OCI-LY7 (cell line): Measurements from ENCODE around the gene PSEN1. TPM values are rescaled to one million over a fixed set of nuclear protein-coding genes. Genes with fewer than 3 reads are reported as not detected.
A peak's percentile ranks its signal among the peaks of the same experiment; 100 is the strongest.

Experiments
- BruUV-seq: library from RNA; stranded (reverse); fragments of 400-500 nt; replicated peaks from 2 replicates; lab custom pipeline; 2021; lab: Mats Ljungman, UMichigan
- CTCF ChIA-PET: fragments of 300-600 bp; sonication (Branson Sonifier 250); formaldehyde crosslinking; loops from one replicate; lab custom pipeline; 2022; ENCODE audit warnings: antibody characterized with exemption; ENCODE audit not compliant: unreplicated experiment; lab: Charles Lee
- POLR2A ChIA-PET: fragments of 300-600 bp; sonication (Branson Sonifier 250); formaldehyde crosslinking; loops from one replicate; lab custom pipeline; 2022; ENCODE audit warnings: antibody characterized with exemption; lab: Charles Lee
- DNase-seq: peaks from one replicate; pipeline ENCODE4 v3.0.0-alpha.2; 2015; ENCODE audit warnings: low spot score
- H2AFZ ChIP-seq: fragments of 200-600 bp; sonication (generic), shearing (Covaris generic); 2 replicates; pipeline ENCODE4 v1.6.1; 2014; ENCODE audit warnings: mild to moderate bottlenecking, antibody characterized with exemption, low read length, moderate library complexity
- H3K27ac ChIP-seq: fragments of 200-600 bp; sonication (generic); 2 replicates; pipeline ENCODE4 v1.5.1; 2014; ENCODE audit warnings: mixed run types, low read depth, mild to moderate bottlenecking, moderate library complexity, low read length, inconsistent platforms; ENCODE audit not compliant: poor library complexity, severe bottlenecking
- H3K36me3 ChIP-seq: fragments of 200-600 bp; sonication (generic); 2 replicates; pipeline ENCODE4 v1.6.1; 2014; ENCODE audit warnings: mild to moderate bottlenecking, antibody characterized with exemption, low read length, moderate library complexity, mixed read lengths; ENCODE audit not compliant: insufficient read depth
- H3K4me1 ChIP-seq: fragments of 200-600 bp; sonication (generic); 2 replicates; pipeline ENCODE4 v1.5.1; 2014; ENCODE audit warnings: mild to moderate bottlenecking, low read length; ENCODE audit not compliant: insufficient read depth, poor library complexity, severe bottlenecking
- H3K4me2 ChIP-seq: fragments of 200-600 bp; sonication (generic); 2 replicates; pipeline ENCODE4 v1.6.1; 2014; ENCODE audit warnings: mild to moderate bottlenecking, low read length
- H3K4me3 ChIP-seq: fragments of 200-600 bp; sonication (generic); 2 replicates; pipeline ENCODE4 v1.5.1; 2014; ENCODE audit warnings: mild to moderate bottlenecking, low read depth, low read length; ENCODE audit not compliant: poor library complexity, severe bottlenecking
- H3K79me2 ChIP-seq: fragments of 200-600 bp; sonication (generic); 2 replicates; pipeline ENCODE4 v1.6.1; 2016; ENCODE audit warnings: low read depth, mild to moderate bottlenecking, low read length, moderate library complexity, mixed read lengths; ENCODE audit not compliant: insufficient read depth
- H3K9me2 ChIP-seq: fragments of 200-600 bp; sonication (generic); 2 replicates; pipeline ENCODE4 v1.6.1; 2016; ENCODE audit warnings: mild to moderate bottlenecking, low read length, mixed read lengths; ENCODE audit not compliant: insufficient read depth
- H3K9me3 ChIP-seq: fragments of 200-600 bp; sonication (generic); 2 replicates; pipeline ENCODE4 v1.6.1; 2014; ENCODE audit warnings: mild to moderate bottlenecking, mixed run types, low read length, mixed read lengths
- H4K20me1 ChIP-seq: fragments of 200-600 bp; sonication (generic); 2 replicates; pipeline ENCODE4 v1.6.1; 2014; ENCODE audit warnings: mild to moderate bottlenecking, antibody characterized with exemption, low read length, moderate library complexity, mixed read lengths; ENCODE audit not compliant: insufficient read depth
- CTCF ChIP-seq: fragments of 200-600 bp; sonication (generic); conservative IDR thresholded peaks from 2 replicates; pipeline ENCODE4 v1.5.1; 2014; ENCODE audit warnings: mild to moderate bottlenecking, antibody characterized with exemption, low read length, moderate library complexity, mixed read lengths
- EZH2phosphoT487 ChIP-seq: fragments of 200-600 bp; sonication (generic); IDR thresholded peaks from 2 replicates; pipeline ENCODE4 v1.6.1; 2018; ENCODE audit warnings: low read depth, borderline replicate concordance, mild to moderate bottlenecking, mixed run types, antibody characterized with exemption, low read length, moderate library complexity, mixed read lengths
- intact Hi-C: fragments of 100-400 bp; cut with micrococcal nuclease; formaldehyde crosslinking; loops from one replicate; pipeline ENCODE4 v1.10.0; 2022; ENCODE audit not compliant: unreplicated experiment
- total RNA-seq, 2 experiments: library from RNA; depleted of rRNA in 1 of 2; stranded (reverse); fragments of >200 nt in 1 of 2; shearing (Covaris generic) in 1 of 2; gene quantifications; 2 replicates each; pipeline ENCODE4 v1.2.3, GENCODE V29; 2014 to 2022

Gene PSEN1
- total RNA-seq, 2 experiments from 2014 or later = 24.4 to 28.0 TPM

- ChIA-PET CTCF (no interaction called here), POLR2A (no interaction called here)
- Histone ChIP-seq H3K4me1 (peaks cover 63% of the 10 kb centered on the region), H3K27ac (no peak overlapping the region), H2AFZ (no peak overlapping the region), H3K9me2 (no peaks in the 10 kb centered on the region), H3K36me3 (no peaks in the 10 kb centered on the region), H3K4me2 (no peak overlapping the region; the same call in 1 of the 2 replicates), H3K4me3 (no peak overlapping the region), H3K9me3 (no peaks in the 10 kb centered on the region), H4K20me1 (no peaks in the 10 kb centered on the region), H3K79me2 (no peaks in the 10 kb centered on the region)
- DNase-seq = no peak
- intact Hi-C loops = no loop called here
- BruUV-seq = no TSS peak
- no peak for TF ChIP-seq EZH2phosphoT487
- no peak for TF ChIP-seq CTCF
Measured at GRCh38 chr14:73243748-73244147, 107.4 kb downstream of the PSEN1 start.

- Histone ChIP-seq H2AFZ (no peak overlapping the region), H3K9me2 (no peaks in the 10 kb centered on the region), H3K9me3 (no peaks in the 10 kb centered on the region), H4K20me1 (no peaks in the 10 kb centered on the region), H3K4me1 (peaks cover 73% of the 10 kb centered on the region), H3K4me3 (peak overlapping the region; percentile 69), H3K36me3 (no peaks in the 10 kb centered on the region), H3K79me2 (no peaks in the 10 kb centered on the region), H3K27ac (no peak overlapping the region), H3K4me2 (0 out of 2 replicates have a peak overlapping the region, but pooled peaks have one; percentile 80)
- ChIA-PET CTCF (no interaction called here), POLR2A (interaction anchor here (0.5 to 1.0 kb wide), 2 partner anchors 27 to 170 kb away, joined by 3 read pairs; no protein-coding TSS in a partner anchor)
- no TSS peak for BruUV-seq
- DNase-seq = no peak
- intact Hi-C loops = no loop called here
- no peak for TF ChIP-seq CTCF
- TF ChIP-seq EZH2phosphoT487 = no peak
Measured at GRCh38 chr14:73244541-73245290, 108.4 kb downstream of the PSEN1 start.
